Measurements from ENCODE around the gene BATF. TPM values are rescaled to one million over a fixed set of nuclear protein-coding genes. Genes with fewer than 3 reads are reported as not detected.

The BATF gene
- total RNA-seq, 1 experiment from 2014 or later: not detected

- Histone ChIP-seq H3K4me1 (ENCODE audit: control insufficient read depth, insufficient read depth, low read length) (peaks cover 11% of the 10 kb centered on the region), H3K27me3 (ENCODE audit: control insufficient read depth, insufficient read depth, low read length) (no peaks in the 10 kb centered on the region), H3K36me3 (ENCODE audit: control insufficient read depth, insufficient read depth, low read length) (no peaks in the 10 kb centered on the region), H3K4me3 (ENCODE audit: low read depth in 2 of 2, low read length in 2 of 2) (no peak overlapping the region), H3K9me3 (ENCODE audit: control insufficient read depth, insufficient read depth, low read depth, low read length) (no peaks in the 10 kb centered on the region), H3K27ac (ENCODE audit: low read length) (no peak overlapping the region)
- POLR2A ChIA-PET: no interaction called here
- CTCF ChIA-PET: no interaction called here
- DNase-seq (ENCODE audit: low read depth, low spot score) (no peak), ATAC-seq (no peak)
- intact Hi-C loops (cut with micrococcal nuclease; ENCODE audit: unreplicated experiment) (no loop called here), in situ Hi-C loops (cut with HindIII; ENCODE audit: low pct_unique_long_range_greater_than_20kb, low sequenced_read_pairs) (no loop called here)
- TF ChIP-seq REST (IDR thresholded peaks at IDR 0.05; ENCODE audit: insufficient read depth in 1 of 2, low read depth in 2 of 2, low read length in 1 of 2) (no peak), POLR2AphosphoS5 (IDR thresholded peaks at IDR 0.05; ENCODE audit: low read depth, low read length) (no peak), SIN3A (IDR thresholded peaks at IDR 0.05; ENCODE audit: borderline replicate concordance, insufficient read depth, low read depth, low read length) (no peak), TCF7L2 (IDR thresholded peaks at IDR 0.05; ENCODE audit: low read depth, low read length) (no peak)
- TF ChIP-seq, protein P1, sequence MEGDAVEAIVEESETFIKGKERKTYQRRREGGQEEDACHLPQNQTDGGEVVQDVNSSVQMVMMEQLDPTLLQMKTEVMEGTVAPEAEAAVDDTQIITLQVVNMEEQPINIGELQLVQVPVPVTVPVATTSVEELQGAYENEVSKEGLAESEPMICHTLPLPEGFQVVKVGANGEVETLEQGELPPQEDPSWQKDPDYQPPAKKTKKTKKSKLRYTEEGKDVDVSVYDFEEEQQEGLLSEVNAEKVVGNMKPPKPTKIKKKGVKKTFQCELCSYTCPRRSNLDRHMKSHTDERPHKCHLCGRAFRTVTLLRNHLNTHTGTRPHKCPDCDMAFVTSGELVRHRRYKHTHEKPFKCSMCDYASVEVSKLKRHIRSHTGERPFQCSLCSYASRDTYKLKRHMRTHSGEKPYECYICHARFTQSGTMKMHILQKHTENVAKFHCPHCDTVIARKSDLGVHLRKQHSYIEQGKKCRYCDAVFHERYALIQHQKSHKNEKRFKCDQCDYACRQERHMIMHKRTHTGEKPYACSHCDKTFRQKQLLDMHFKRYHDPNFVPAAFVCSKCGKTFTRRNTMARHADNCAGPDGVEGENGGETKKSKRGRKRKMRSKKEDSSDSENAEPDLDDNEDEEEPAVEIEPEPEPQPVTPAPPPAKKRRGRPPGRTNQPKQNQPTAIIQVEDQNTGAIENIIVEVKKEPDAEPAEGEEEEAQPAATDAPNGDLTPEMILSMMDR (IDR thresholded peaks at IDR 0.05): no peak
- BruUV-seq (replicated peaks): no TSS peak
Measured at GRCh38 chr14:75539561-75540478, 17.6 kb downstream of the BATF start.

- H3K27me3 ChIP-seq (ENCODE audit: control insufficient read depth, insufficient read depth, low read length): no peaks in the 10 kb centered on the region
- DNase-seq (ENCODE audit: low read depth, low spot score): no peak
- CTCF ChIA-PET: no interaction called here
- H3K4me1 ChIP-seq (ENCODE audit: control insufficient read depth, insufficient read depth, low read length): peaks cover 10% of the 10 kb centered on the region
- H3K9me3 ChIP-seq (ENCODE audit: control insufficient read depth, insufficient read depth, low read depth, low read length): no peaks in the 10 kb centered on the region
- no peak for ATAC-seq
- in situ Hi-C loops (cut with HindIII; ENCODE audit: low pct_unique_long_range_greater_than_20kb, low sequenced_read_pairs) (no loop called here), intact Hi-C loops (cut with micrococcal nuclease; ENCODE audit: unreplicated experiment) (no loop called here)
- TF ChIP-seq REST (IDR thresholded peaks at IDR 0.05; ENCODE audit: insufficient read depth in 1 of 2, low read depth in 2 of 2, low read length in 1 of 2): no peak
- TF ChIP-seq, protein P1 (IDR thresholded peaks at IDR 0.05): no peak
- TF ChIP-seq SIN3A (IDR thresholded peaks at IDR 0.05; ENCODE audit: borderline replicate concordance, insufficient read depth, low read depth, low read length): no peak
- no peak for TF ChIP-seq TCF7L2 (IDR thresholded peaks at IDR 0.05; ENCODE audit: low read depth, low read length)
- no peak for TF ChIP-seq POLR2AphosphoS5 (IDR thresholded peaks at IDR 0.05; ENCODE audit: low read depth, low read length)
- no peak overlapping the region for H3K4me3 ChIP-seq (ENCODE audit: low read depth in 2 of 2, low read length in 2 of 2)
- no peaks in the 10 kb centered on the region for H3K36me3 ChIP-seq (ENCODE audit: control insufficient read depth, insufficient read depth, low read length)
- no TSS peak for BruUV-seq (replicated peaks)
- H3K27ac ChIP-seq (ENCODE audit: low read length): no peak overlapping the region
- POLR2A ChIA-PET: no interaction called here
Measured at GRCh38 chr14:75540479-75540851, 18.2 kb downstream of the BATF start.
